Natural killer cell (primary cell): ENCODE measurements around the gene PPM1F. TPM values are rescaled to one million over a fixed set of nuclear protein-coding genes. Genes with fewer than 3 reads are reported as not detected.

Experiments
- ATAC-seq, 3 donors: fragments of 150-1000 bp in 2 of 3; fragments of 200-7000 bp in 1 of 3; cut with Tn5 transposase; 1 replicate in 1 of 3; 2 replicates in 2 of 3; pipeline ENCODE4 v1.10.0; 2021; ENCODE audit warnings: mild to moderate bottlenecking in 2 of 3, moderate library complexity in 2 of 3
- DNase-seq, 2 donors: peaks; one replicate each; pipeline versions ENCODE4 v3.0.0 to v3.0.0-alpha.2; 2013 to 2021; ENCODE audit warnings: mixed read lengths in 1 of 2
- H3K27ac ChIP-seq: one replicate; pipeline ENCODE4 v1.5.1; 2013; ENCODE audit warnings: mild to moderate bottlenecking, low read length
- H3K27me3 ChIP-seq: one replicate; pipeline ENCODE4 v1.6.1; 2013; ENCODE audit warnings: low read length; ENCODE audit not compliant: control insufficient read depth, insufficient read depth
- H3K36me3 ChIP-seq: one replicate; pipeline ENCODE4 v1.6.1; 2013; ENCODE audit warnings: low read length; ENCODE audit not compliant: control insufficient read depth, insufficient read depth
- H3K4me1 ChIP-seq: one replicate; pipeline ENCODE4 v1.6.1; 2013; ENCODE audit warnings: low read length; ENCODE audit not compliant: control insufficient read depth, insufficient read depth
- H3K4me3 ChIP-seq: one replicate; pipeline ENCODE4 v1.5.1; 2013; ENCODE audit warnings: low read length
- H3K9me3 ChIP-seq: one replicate; pipeline ENCODE4 v1.6.1; 2013; ENCODE audit warnings: low read length; ENCODE audit not compliant: control insufficient read depth, insufficient read depth
- H3K27ac Mint-ChIP-seq, 2 donors: one replicate each; pipeline ENCODE4 v1.8.0; 2022; ENCODE audit warnings: mild to moderate bottlenecking in 2 of 2, mixed read lengths in 2 of 2, moderate library complexity in 1 of 2
- H3K27me3 Mint-ChIP-seq, 2 donors: one replicate each; pipeline ENCODE4 v1.8.0; 2022; ENCODE audit warnings: low read depth in 2 of 2, mixed read lengths in 2 of 2
- H3K36me3 Mint-ChIP-seq: one replicate; pipeline ENCODE4 v1.8.0; 2022; ENCODE audit warnings: mixed read lengths
- H3K4me1 Mint-ChIP-seq, 2 donors: one replicate each; pipeline ENCODE4 v1.8.0; 2022; ENCODE audit warnings: mixed read lengths in 2 of 2
- H3K4me3 Mint-ChIP-seq: one replicate; pipeline ENCODE4 v1.8.0; 2022; ENCODE audit warnings: mild to moderate bottlenecking, moderate library complexity, mixed read lengths
- H3K9me3 Mint-ChIP-seq, 2 donors: one replicate each; pipeline ENCODE4 v1.8.0; 2022; ENCODE audit warnings: mixed read lengths in 2 of 2
- CTCF ChIP-seq: fragments of 200-600 bp; IDR thresholded peaks from one replicate; pipeline ENCODE4 v1.8.0; 2022; ENCODE audit warnings: antibody characterized with exemption
- WGBS: methylation state at CpG from one replicate; pipeline ENCODE4 v1.1.7; 2013; ENCODE audit warnings: missing lambda C conversion rate; ENCODE audit not compliant: insufficient coverage; 5-methylcytosine and 5-hydroxymethylcytosine counted together
- intact Hi-C: fragments of 100-400 bp; cut with micrococcal nuclease; formaldehyde crosslinking; loops from one replicate; pipeline ENCODE4 v1.14.2; 2022
- total RNA-seq, 4 donors: library from RNA; stranded (reverse); fragments of 120-200 nt in 1 of 4; gene quantifications; one replicate each; pipeline versions ENCODE4 v1.2.3 to v1.2.4, GENCODE V29; 2013 to 2022

The PPM1F gene
- total RNA-seq, 3 donors from 2014 or later (not counting 1 experiment from before 2014, with no cell fraction given), result 25.1 to 30.3 (median 25.5) TPM

GRCh38 chr22:21966643-21967516 lies 14.2 kb upstream of the PPM1F start:
- H3K36me3 Mint-ChIP-seq, result peaks cover 8% of the 10 kb centered on the region
- no peak overlapping the region for H3K27ac Mint-ChIP-seq
- no peak overlapping the region for H3K4me3 Mint-ChIP-seq

GRCh38 chr22:21965762-21966288 lies 13.2 kb upstream of the PPM1F start:
- DNase-seq (no peak), ATAC-seq (no peak)
- H3K4me3 ChIP-seq, result no peak overlapping the region
- Mint-ChIP-seq H3K4me3 (no peak overlapping the region), H3K27ac (no peak overlapping the region), H3K9me3 (no peaks in the 10 kb centered on the region), H3K36me3 (peaks cover 8% of the 10 kb centered on the region), H3K4me1 (no peaks in the 10 kb centered on the region), H3K27me3 (no peaks in the 10 kb centered on the region)
- 99% methylated on average over 6 of the region's 6 CpGs for WGBS
- H3K4me1 ChIP-seq, result no peaks in the 10 kb centered on the region
- intact Hi-C loops, result no loop called here
- no peak for TF ChIP-seq CTCF
- H3K36me3 ChIP-seq, result peaks cover 77% of the 10 kb centered on the region
- no peak overlapping the region for H3K27ac ChIP-seq
- H3K9me3 ChIP-seq, result no peaks in the 10 kb centered on the region
- no peaks in the 10 kb centered on the region for H3K27me3 ChIP-seq

More at GRCh38 chr22:21966643-21967516, 14.2 kb upstream of the PPM1F start:
- DNase-seq (no peak), ATAC-seq (no peak)
- Histone ChIP-seq H3K36me3 (peaks cover 79% of the 10 kb centered on the region), H3K4me3 (no peak overlapping the region), H3K27me3 (no peaks in the 10 kb centered on the region), H3K27ac (no peak overlapping the region), H3K9me3 (no peaks in the 10 kb centered on the region), H3K4me1 (no peaks in the 10 kb centered on the region)
- Mint-ChIP-seq H3K4me1 (no peaks in the 10 kb centered on the region), H3K9me3 (no peaks in the 10 kb centered on the region), H3K27me3 (no peaks in the 10 kb centered on the region)
- 96% methylated on average over 16 of the region's 16 CpGs for WGBS
- intact Hi-C loops, result no loop called here
- TF ChIP-seq CTCF, result no peak

GRCh38 chr22:21964918-21965484 lies 12.4 kb upstream of the PPM1F start:
- H3K27ac ChIP-seq, result no peak overlapping the region
- ATAC-seq, result no peak
- H3K27me3 ChIP-seq, result no peaks in the 10 kb centered on the region
- Mint-ChIP-seq H3K27me3 (no peaks in the 10 kb centered on the region), H3K36me3 (peaks cover 8% of the 10 kb centered on the region), H3K4me3 (no peak overlapping the region), H3K4me1 (no peaks in the 10 kb centered on the region), H3K9me3 (no peaks in the 10 kb centered on the region), H3K27ac (no peak overlapping the region)
- 88% methylated on average over 4 of the region's 6 CpGs for WGBS
- no peak overlapping the region for H3K4me3 ChIP-seq
- H3K4me1 ChIP-seq, result no peaks in the 10 kb centered on the region
- TF ChIP-seq CTCF, result no peak
- H3K9me3 ChIP-seq, result no peaks in the 10 kb centered on the region
- DNase-seq, result no peak
- H3K36me3 ChIP-seq, result peaks cover 72% of the 10 kb centered on the region
- intact Hi-C loops, result no loop called here
